ENCODE measurements around the gene SOBP.

Gene SOBP

DNA sequence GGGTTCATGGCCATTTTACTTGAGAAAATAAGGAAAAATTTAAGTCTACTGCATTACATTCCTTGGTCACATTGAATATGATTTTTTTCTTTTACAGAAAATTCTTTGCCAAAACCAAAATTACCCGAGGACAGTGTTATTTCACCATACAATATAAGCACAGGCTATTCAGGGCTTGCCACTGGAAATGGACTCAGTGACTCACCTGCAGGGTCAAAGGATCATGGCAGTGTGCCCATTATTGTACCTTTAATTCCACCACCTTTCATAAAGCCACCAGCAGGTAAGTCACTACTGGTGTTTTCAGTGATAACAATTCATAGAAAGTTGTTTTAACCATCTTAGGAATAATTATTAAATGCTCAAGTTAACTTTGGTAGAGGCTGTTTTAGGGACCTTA, 16.2 kb downstream of the SOBP start:
- no peaks in the 10 kb centered on the region for H3K4me1 ChIP-seq (ENCODE audit: insufficient read depth, poor library complexity, severe bottlenecking)
- no peaks in the 10 kb centered on the region for H3K27me3 ChIP-seq (ENCODE audit: insufficient read depth, poor library complexity, severe bottlenecking)
- TF ChIP-seq, protein P1, sequence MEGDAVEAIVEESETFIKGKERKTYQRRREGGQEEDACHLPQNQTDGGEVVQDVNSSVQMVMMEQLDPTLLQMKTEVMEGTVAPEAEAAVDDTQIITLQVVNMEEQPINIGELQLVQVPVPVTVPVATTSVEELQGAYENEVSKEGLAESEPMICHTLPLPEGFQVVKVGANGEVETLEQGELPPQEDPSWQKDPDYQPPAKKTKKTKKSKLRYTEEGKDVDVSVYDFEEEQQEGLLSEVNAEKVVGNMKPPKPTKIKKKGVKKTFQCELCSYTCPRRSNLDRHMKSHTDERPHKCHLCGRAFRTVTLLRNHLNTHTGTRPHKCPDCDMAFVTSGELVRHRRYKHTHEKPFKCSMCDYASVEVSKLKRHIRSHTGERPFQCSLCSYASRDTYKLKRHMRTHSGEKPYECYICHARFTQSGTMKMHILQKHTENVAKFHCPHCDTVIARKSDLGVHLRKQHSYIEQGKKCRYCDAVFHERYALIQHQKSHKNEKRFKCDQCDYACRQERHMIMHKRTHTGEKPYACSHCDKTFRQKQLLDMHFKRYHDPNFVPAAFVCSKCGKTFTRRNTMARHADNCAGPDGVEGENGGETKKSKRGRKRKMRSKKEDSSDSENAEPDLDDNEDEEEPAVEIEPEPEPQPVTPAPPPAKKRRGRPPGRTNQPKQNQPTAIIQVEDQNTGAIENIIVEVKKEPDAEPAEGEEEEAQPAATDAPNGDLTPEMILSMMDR (IDR thresholded peaks at IDR 0.05; ENCODE audit: poor library complexity, severe bottlenecking): no peak
- H3K9me3 ChIP-seq (ENCODE audit: severe bottlenecking): no peaks in the 10 kb centered on the region
- peak; percentile 61; the same call in 2 of the 3 replicates for ATAC-seq (ENCODE audit: low read depth)
- H3K36me3 ChIP-seq (ENCODE audit: low read depth): no peaks in the 10 kb centered on the region
- H3K4me3 ChIP-seq (ENCODE audit: severe bottlenecking): no peak overlapping the region
- DNase-seq (ENCODE audit: low spot score): no peak
- H3K27ac ChIP-seq (ENCODE audit: poor library complexity, severe bottlenecking): no peak overlapping the region

DNA sequence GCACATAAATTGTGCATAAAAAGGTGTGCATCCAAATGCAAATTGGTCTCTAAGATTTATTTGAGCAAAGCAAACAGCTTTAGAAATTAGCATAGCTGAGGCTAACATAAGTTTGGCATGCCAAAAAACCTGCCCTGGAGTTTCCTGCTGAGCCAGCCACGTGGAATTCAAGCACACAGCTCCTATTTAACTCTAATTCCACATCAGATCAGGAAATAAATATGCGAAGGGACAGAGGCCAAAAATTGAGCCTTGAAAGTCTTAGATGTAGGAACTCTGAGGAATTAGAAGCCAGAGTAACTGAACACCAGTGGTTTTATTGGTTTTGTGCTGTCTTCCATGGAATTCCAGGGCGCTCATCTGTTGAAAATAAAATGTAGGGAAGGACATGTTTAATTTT, 19.6 kb downstream of the SOBP start:
- no peak for DNase-seq (ENCODE audit: low spot score)
- H3K27ac ChIP-seq (ENCODE audit: poor library complexity, severe bottlenecking): no peak overlapping the region

DNA sequence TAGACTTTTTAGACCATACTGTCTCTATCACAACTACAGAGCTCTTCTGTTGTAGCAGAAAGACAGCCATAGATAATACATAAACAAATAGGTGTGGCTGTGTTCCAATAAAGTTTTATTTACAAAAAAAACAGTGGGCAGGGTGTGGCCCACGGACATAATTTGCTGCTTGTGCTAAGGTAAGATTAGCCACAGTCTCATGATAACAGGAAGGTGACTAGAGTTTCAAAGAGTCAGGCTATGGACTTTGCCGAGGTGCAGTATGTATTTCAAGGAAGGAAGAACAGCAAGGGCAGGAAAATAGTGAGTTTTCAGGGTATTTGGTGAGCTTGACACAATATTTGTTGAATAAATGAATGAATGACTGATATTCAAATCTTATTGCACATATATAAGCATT, 20.2 kb downstream of the SOBP start:
- no peak for ATAC-seq (ENCODE audit: low read depth)
- Histone ChIP-seq H3K4me1 (ENCODE audit: insufficient read depth, poor library complexity, severe bottlenecking) (no peaks in the 10 kb centered on the region), H3K4me3 (ENCODE audit: severe bottlenecking) (no peak overlapping the region), H3K36me3 (ENCODE audit: low read depth) (no peaks in the 10 kb centered on the region), H3K9me3 (ENCODE audit: severe bottlenecking) (peaks cover 2% of the 10 kb centered on the region), H3K27me3 (ENCODE audit: insufficient read depth, poor library complexity, severe bottlenecking) (no peaks in the 10 kb centered on the region), H3K27ac (ENCODE audit: poor library complexity, severe bottlenecking) (no peak overlapping the region)
- DNase-seq (ENCODE audit: low spot score): no peak
- TF ChIP-seq, protein P1 (IDR thresholded peaks at IDR 0.05; ENCODE audit: poor library complexity, severe bottlenecking): no peak

More for the DNA sequence above, 19.6 kb downstream of the SOBP start:
- Histone ChIP-seq H3K36me3 (ENCODE audit: low read depth) (no peaks in the 10 kb centered on the region), H3K4me1 (ENCODE audit: insufficient read depth, poor library complexity, severe bottlenecking) (no peaks in the 10 kb centered on the region), H3K27me3 (ENCODE audit: insufficient read depth, poor library complexity, severe bottlenecking) (no peaks in the 10 kb centered on the region), H3K4me3 (ENCODE audit: severe bottlenecking) (no peak overlapping the region), H3K9me3 (ENCODE audit: severe bottlenecking) (no peaks in the 10 kb centered on the region)
- TF ChIP-seq, protein P1 (IDR thresholded peaks at IDR 0.05; ENCODE audit: poor library complexity, severe bottlenecking): no peak
- no peak for ATAC-seq (ENCODE audit: low read depth)

DNA sequence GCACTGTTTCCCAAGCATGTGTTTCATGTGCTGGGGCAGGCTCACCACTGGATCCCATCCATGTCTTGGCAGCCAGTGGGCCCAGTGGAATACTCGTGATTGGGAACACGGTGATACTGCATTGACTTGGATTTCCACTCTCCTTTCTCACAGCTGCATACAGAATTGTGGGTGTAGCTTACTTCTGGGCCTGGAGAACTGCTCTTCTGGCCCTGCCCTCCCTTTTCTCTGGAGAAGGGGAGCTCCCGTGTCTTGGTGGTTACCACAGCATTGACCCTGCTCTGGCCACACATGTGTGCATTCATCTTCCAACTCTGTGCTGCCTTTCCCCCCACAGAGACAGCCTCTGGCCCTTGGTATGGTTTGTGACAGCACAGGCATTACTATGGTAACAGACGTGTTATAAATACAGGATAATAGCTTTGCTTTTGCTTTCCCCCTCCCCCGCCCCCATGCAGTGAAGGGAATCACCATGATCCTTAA, 21.6 kb downstream of the SOBP start:
- no peaks in the 10 kb centered on the region for H3K36me3 ChIP-seq (ENCODE audit: low read depth)
- H3K4me3 ChIP-seq (ENCODE audit: severe bottlenecking): no peak overlapping the region
- DNase-seq (ENCODE audit: low spot score): no peak
- peaks cover 2% of the 10 kb centered on the region for H3K9me3 ChIP-seq (ENCODE audit: severe bottlenecking)
- no peak overlapping the region for H3K27ac ChIP-seq (ENCODE audit: poor library complexity, severe bottlenecking)
- no peak for ATAC-seq (ENCODE audit: low read depth)
- TF ChIP-seq, protein P1 (IDR thresholded peaks at IDR 0.05; ENCODE audit: poor library complexity, severe bottlenecking): no peak
- H3K4me1 ChIP-seq (ENCODE audit: insufficient read depth, poor library complexity, severe bottlenecking): no peaks in the 10 kb centered on the region
- no peaks in the 10 kb centered on the region for H3K27me3 ChIP-seq (ENCODE audit: insufficient read depth, poor library complexity, severe bottlenecking)

DNA sequence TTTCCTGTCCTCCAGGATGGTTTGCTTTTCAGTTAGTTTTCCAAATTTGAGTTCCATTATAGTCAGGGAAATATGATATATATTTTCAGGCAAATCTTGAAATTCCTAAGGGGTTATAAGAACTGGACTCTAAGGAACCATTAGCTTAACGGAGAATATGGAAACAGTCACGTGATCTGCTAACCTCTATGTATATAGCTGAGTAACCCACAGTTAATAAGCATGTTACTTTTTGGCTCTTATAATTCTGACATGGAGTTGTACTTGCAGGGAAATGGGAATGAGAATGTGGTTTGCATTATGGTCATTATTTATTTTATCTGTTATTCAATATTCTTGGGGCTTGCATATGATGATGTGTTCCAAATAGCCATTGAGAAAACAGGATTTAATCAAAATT, 23.3 kb downstream of the SOBP start:
- peaks cover 2% of the 10 kb centered on the region for H3K9me3 ChIP-seq (ENCODE audit: severe bottlenecking)
- H3K36me3 ChIP-seq (ENCODE audit: low read depth): no peaks in the 10 kb centered on the region
- ATAC-seq (ENCODE audit: low read depth) (no peak), DNase-seq (ENCODE audit: low spot score) (no peak)
- no peak overlapping the region for H3K4me3 ChIP-seq (ENCODE audit: severe bottlenecking)
- no peak overlapping the region for H3K27ac ChIP-seq (ENCODE audit: poor library complexity, severe bottlenecking)
- H3K4me1 ChIP-seq (ENCODE audit: insufficient read depth, poor library complexity, severe bottlenecking): no peaks in the 10 kb centered on the region
- no peaks in the 10 kb centered on the region for H3K27me3 ChIP-seq (ENCODE audit: insufficient read depth, poor library complexity, severe bottlenecking)
- TF ChIP-seq, protein P1 (IDR thresholded peaks at IDR 0.05; ENCODE audit: poor library complexity, severe bottlenecking): no peak

Measured in RWPE2 (cell line).